HepG2 (cell line): Measurements from ENCODE around the gene MAP3K3. TPM values are rescaled to one million over a fixed set of nuclear protein-coding genes. Genes with fewer than 3 reads are reported as not detected.

Experiments used
- ELF1 ChIP-seq: sonication (generic); formaldehyde crosslinking; IDR thresholded peaks from 2 replicates; pipeline ENCODE4 v1.4.0; 2020; ENCODE audit warnings: missing genetic modification reagents
- MEF2D ChIP-seq: sonication (generic); formaldehyde crosslinking; IDR thresholded peaks from 2 replicates; pipeline ENCODE4 v1.5.1; 2020; ENCODE audit warnings: mild to moderate bottlenecking, missing genetic modification reagents
- PAF1 ChIP-seq: IDR thresholded peaks from 2 replicates; pipeline ENCODE4 v1.6.1; 2016; ENCODE audit warnings: missing genetic modification reagents, missing compliant biosample characterization
- POLR2G ChIP-seq: fragments of 200-400 bp; formaldehyde crosslinking; IDR thresholded peaks from 2 replicates; pipeline ENCODE4 v1.6.1; 2018; ENCODE audit warnings: mild to moderate bottlenecking, low read depth, low read length, moderate library complexity
- SAP130 ChIP-seq: IDR thresholded peaks from 2 replicates; pipeline ENCODE4 v1.6.1; 2016; ENCODE audit warnings: low read depth
- SOX6 ChIP-seq, 2 experiments: fragments of 450-650 bp in 1 of 2; sonication (generic) in 1 of 2; formaldehyde crosslinking in 1 of 2; IDR thresholded peaks; 2 replicates each; pipeline versions ENCODE4 v1.4.0 to v1.6.1; 2017 to 2020; ENCODE audit warnings: antibody characterized with exemption in 1 of 2, mild to moderate bottlenecking in 1 of 2, missing genetic modification reagents in 1 of 2
- XBP1 ChIP-seq: sonication (generic); formaldehyde crosslinking; IDR thresholded peaks from 2 replicates; pipeline ENCODE4 v1.5.0; 2020; ENCODE audit warnings: missing genetic modification reagents
- ZNF629 ChIP-seq: sonication (generic); formaldehyde crosslinking; conservative IDR thresholded peaks from 2 replicates; pipeline ENCODE4 v1.5.0; 2020; ENCODE audit warnings: missing genetic modification reagents
- ZNF781 ChIP-seq: sonication (generic); formaldehyde crosslinking; IDR thresholded peaks from 2 replicates; pipeline ENCODE4 v1.5.1; 2020; ENCODE audit warnings: borderline replicate concordance, mild to moderate bottlenecking, missing genetic modification reagents; ENCODE audit errors: not compliant biosample characterization
- polyA plus RNA-seq, 8 experiments: library from polyadenylated mRNA; depleted of rRNA in 3 of 8; stranded (reverse) in 7 of 8; unstranded in 1 of 8; fragments of >200 nt; fragmentation: Illumina TruSeq in 4 of 8; extraction: Trizol in 4 of 8; gene quantifications; 2 replicates each; pipeline versions ENCODE4 v1.2.1 to v1.2.3, GENCODE V29; 2011 to 2016; ENCODE audit warnings: low read depth in 4 of 8, missing spikeins in 1 of 8, mixed read lengths in 1 of 8; ENCODE audit not compliant: insufficient read depth in 1 of 8
- total RNA-seq, 5 experiments: library from RNA; depleted of rRNA; stranded (reverse); fragments of >200 nt; fragmentation: Illumina TruSeq; extraction: Trizol; gene quantifications; 2 replicates each; pipeline ENCODE4 v1.2.3, GENCODE V29; 2016; ENCODE audit warnings: low read depth in 1 of 5
- TF ChIP-seq, protein P1 (sequence below): sonication (generic); formaldehyde crosslinking; IDR thresholded peaks from 2 replicates; pipeline ENCODE4 v1.8.0; 2022; ENCODE audit warnings: mild to moderate bottlenecking, missing genetic modification reagents, borderline replicate concordance
- TF ChIP-seq, protein P2 (sequence below): sonication (generic); formaldehyde crosslinking; IDR thresholded peaks from 2 replicates; pipeline ENCODE4 v1.9.0; 2021; ENCODE audit warnings: mild to moderate bottlenecking, missing genetic modification reagents
- TF ChIP-seq, protein P3 (sequence below): sonication (generic); formaldehyde crosslinking; IDR thresholded peaks from 2 replicates; pipeline ENCODE4 v1.4.0; 2020; ENCODE audit warnings: missing genetic modification reagents
- TF ChIP-seq, protein P4 (sequence below): sonication (generic); formaldehyde crosslinking; IDR thresholded peaks from 2 replicates; pipeline ENCODE4 v1.9.0; 2021; ENCODE audit warnings: missing genetic modification reagents, borderline replicate concordance
- TF ChIP-seq, protein P5 (sequence below): sonication (generic); formaldehyde crosslinking; IDR thresholded peaks from 2 replicates; pipeline ENCODE4 v1.9.0; 2021; ENCODE audit warnings: missing genetic modification reagents, mild to moderate bottlenecking, borderline replicate concordance
- TF ChIP-seq, protein P6 (sequence below): sonication (generic); formaldehyde crosslinking; IDR thresholded peaks from 2 replicates; pipeline ENCODE4 v1.4.0; 2020; ENCODE audit warnings: missing genetic modification reagents

MAP3K3 gene
- total and polyA plus RNA-seq, 2 of the 13 experiments (the other 11 are each of a cell fraction or from before 2014, with no cell fraction given), result 17.7 to 21.8 TPM

DNA sequence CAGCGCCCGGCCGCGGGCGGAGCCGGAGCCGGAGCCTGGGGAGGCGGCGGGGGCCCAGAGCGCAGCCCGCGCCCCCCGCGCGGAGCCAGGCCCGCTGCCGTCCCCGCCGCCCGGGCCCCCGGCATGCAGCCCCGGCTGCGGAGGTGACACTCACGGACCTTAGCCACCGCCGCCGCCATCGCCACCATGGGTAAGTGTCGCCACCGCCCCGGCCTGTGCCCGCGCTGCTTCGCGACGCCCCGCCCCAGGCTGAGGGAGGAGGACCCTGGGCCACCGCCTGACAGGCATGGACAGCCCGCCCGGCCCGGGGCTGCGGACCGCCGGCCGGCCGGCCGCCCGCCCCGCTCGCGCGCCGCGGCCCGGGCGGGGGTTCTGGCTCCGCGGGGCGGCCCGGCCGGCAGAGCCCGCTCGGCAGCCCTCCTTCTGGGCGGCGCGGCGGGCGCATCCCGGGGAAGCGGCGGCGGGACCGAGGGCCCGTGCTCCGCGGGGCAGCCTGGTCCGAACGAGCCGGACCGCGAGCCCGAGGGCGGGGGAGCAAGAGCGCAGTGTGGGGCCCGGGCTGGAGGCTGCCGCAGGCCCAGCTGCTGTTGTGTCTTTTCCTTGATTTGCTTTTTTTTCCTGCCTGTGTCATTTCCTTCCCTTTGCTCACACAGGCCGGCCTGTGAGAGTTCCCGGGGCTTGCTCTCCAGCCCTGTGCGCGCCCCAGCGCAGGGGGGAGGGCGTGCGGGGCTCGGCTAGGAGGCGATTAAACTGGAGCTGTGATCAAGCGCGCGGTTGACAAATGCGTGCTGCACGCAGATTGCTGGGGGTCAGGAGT is 565 bp downstream of the MAP3K3 start (continued):
- TF ChIP-seq, protein P1, sequence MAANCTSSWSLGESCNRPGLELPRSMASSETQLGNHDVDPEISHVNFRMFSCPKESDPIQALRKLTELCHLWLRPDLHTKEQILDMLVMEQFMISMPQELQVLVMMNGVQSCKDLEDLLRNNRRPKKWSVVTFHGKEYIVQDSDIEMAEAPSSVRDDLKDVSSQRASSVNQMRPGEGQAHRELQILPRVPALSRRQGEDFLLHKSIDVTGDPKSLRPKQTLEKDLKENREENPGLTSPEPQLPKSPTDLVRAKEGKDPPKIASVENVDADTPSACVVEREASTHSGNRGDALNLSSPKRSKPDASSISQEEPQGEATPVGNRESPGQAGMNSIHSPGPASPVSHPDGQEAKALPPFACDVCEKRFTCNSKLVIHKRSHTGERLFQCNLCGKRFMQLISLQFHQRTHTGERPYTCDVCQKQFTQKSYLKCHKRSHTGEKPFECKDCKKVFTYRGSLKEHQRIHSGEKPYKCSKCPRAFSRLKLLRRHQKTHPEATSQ (CRISPR knock-in tag), result no peak
- TF ChIP-seq, protein P2, sequence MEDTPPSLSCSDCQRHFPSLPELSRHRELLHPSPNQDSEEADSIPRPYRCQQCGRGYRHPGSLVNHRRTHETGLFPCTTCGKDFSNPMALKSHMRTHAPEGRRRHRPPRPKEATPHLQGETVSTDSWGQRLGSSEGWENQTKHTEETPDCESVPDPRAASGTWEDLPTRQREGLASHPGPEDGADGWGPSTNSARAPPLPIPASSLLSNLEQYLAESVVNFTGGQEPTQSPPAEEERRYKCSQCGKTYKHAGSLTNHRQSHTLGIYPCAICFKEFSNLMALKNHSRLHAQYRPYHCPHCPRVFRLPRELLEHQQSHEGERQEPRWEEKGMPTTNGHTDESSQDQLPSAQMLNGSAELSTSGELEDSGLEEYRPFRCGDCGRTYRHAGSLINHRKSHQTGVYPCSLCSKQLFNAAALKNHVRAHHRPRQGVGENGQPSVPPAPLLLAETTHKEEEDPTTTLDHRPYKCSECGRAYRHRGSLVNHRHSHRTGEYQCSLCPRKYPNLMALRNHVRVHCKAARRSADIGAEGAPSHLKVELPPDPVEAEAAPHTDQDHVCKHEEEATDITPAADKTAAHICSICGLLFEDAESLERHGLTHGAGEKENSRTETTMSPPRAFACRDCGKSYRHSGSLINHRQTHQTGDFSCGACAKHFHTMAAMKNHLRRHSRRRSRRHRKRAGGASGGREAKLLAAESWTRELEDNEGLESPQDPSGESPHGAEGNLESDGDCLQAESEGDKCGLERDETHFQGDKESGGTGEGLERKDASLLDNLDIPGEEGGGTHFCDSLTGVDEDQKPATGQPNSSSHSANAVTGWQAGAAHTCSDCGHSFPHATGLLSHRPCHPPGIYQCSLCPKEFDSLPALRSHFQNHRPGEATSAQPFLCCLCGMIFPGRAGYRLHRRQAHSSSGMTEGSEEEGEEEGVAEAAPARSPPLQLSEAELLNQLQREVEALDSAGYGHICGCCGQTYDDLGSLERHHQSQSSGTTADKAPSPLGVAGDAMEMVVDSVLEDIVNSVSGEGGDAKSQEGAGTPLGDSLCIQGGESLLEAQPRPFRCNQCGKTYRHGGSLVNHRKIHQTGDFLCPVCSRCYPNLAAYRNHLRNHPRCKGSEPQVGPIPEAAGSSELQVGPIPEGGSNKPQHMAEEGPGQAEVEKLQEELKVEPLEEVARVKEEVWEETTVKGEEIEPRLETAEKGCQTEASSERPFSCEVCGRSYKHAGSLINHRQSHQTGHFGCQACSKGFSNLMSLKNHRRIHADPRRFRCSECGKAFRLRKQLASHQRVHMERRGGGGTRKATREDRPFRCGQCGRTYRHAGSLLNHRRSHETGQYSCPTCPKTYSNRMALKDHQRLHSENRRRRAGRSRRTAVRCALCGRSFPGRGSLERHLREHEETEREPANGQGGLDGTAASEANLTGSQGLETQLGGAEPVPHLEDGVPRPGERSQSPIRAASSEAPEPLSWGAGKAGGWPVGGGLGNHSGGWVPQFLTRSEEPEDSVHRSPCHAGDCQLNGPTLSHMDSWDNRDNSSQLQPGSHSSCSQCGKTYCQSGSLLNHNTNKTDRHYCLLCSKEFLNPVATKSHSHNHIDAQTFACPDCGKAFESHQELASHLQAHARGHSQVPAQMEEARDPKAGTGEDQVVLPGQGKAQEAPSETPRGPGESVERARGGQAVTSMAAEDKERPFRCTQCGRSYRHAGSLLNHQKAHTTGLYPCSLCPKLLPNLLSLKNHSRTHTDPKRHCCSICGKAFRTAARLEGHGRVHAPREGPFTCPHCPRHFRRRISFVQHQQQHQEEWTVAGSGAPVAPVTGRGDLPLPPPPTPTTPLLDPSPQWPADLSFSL, result no peak
- TF ChIP-seq MEF2D (CRISPR knock-in tag), result no peak
- TF ChIP-seq ZNF629 (CRISPR knock-in tag), result no peak
- TF ChIP-seq ZNF781 (CRISPR knock-in tag), result no peak
- TF ChIP-seq, protein P3, sequence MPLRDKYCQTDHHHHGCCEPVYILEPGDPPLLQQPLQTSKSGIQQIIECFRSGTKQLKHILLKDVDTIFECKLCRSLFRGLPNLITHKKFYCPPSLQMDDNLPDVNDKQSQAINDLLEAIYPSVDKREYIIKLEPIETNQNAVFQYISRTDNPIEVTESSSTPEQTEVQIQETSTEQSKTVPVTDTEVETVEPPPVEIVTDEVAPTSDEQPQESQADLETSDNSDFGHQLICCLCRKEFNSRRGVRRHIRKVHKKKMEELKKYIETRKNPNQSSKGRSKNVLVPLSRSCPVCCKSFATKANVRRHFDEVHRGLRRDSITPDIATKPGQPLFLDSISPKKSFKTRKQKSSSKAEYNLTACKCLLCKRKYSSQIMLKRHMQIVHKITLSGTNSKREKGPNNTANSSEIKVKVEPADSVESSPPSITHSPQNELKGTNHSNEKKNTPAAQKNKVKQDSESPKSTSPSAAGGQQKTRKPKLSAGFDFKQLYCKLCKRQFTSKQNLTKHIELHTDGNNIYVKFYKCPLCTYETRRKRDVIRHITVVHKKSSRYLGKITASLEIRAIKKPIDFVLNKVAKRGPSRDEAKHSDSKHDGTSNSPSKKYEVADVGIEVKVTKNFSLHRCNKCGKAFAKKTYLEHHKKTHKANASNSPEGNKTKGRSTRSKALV (CRISPR knock-in tag), result peak; percentile 83
- TF ChIP-seq SOX6 (IDR thresholded peaks at IDR 0.05), result no peak
- TF ChIP-seq SOX6 (CRISPR knock-in tag; IDR thresholded peaks at IDR 0.05), result no peak
- TF ChIP-seq, protein P4, sequence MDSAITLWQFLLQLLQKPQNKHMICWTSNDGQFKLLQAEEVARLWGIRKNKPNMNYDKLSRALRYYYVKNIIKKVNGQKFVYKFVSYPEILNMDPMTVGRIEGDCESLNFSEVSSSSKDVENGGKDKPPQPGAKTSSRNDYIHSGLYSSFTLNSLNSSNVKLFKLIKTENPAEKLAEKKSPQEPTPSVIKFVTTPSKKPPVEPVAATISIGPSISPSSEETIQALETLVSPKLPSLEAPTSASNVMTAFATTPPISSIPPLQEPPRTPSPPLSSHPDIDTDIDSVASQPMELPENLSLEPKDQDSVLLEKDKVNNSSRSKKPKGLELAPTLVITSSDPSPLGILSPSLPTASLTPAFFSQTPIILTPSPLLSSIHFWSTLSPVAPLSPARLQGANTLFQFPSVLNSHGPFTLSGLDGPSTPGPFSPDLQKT (CRISPR knock-in tag), result no peak
- TF ChIP-seq, protein P5, sequence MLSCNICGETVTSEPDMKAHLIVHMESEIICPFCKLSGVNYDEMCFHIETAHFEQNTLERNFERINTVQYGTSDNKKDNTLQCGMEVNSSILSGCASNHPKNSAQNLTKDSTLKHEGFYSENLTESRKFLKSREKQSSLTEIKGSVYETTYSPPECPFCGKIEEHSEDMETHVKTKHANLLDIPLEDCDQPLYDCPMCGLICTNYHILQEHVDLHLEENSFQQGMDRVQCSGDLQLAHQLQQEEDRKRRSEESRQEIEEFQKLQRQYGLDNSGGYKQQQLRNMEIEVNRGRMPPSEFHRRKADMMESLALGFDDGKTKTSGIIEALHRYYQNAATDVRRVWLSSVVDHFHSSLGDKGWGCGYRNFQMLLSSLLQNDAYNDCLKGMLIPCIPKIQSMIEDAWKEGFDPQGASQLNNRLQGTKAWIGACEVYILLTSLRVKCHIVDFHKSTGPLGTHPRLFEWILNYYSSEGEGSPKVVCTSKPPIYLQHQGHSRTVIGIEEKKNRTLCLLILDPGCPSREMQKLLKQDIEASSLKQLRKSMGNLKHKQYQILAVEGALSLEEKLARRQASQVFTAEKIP (CRISPR knock-in tag), result no peak
- TF ChIP-seq SAP130 (CRISPR knock-in tag), result peak; percentile 73
- TF ChIP-seq XBP1 (CRISPR knock-in tag), result no peak
- no peak for TF ChIP-seq PAF1 (CRISPR knock-in tag)
- TF ChIP-seq POLR2G, result no peak
- TF ChIP-seq ELF1 (CRISPR knock-in tag), result no peak
- TF ChIP-seq, protein P6, sequence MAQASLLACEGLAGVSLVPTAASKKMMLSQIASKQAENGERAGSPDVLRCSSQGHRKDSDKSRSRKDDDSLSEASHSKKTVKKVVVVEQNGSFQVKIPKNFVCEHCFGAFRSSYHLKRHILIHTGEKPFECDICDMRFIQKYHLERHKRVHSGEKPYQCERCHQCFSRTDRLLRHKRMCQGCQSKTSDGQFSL, result no peak
